OCI-LY1 (cell line): Measurements from ENCODE around the gene MRGPRD.

Source experiments
- H2AFZ ChIP-seq: fragments of 200-600 bp; sonication (generic), shearing (Covaris generic); 2 replicates; pipeline ENCODE4 v1.6.0; 2014; ENCODE audit warnings: antibody characterized with exemption, mild to moderate bottlenecking, low read length
- H3F3A ChIP-seq: fragments of 200-600 bp; sonication (generic), shearing (Covaris generic); 2 replicates; pipeline ENCODE4 v1.6.0; 2014; ENCODE audit warnings: mild to moderate bottlenecking, antibody characterized with exemption, low read length, moderate library complexity; ENCODE audit not compliant: insufficient read depth
- H3K27ac ChIP-seq: fragments of 200-600 bp; sonication (generic); 2 replicates; pipeline ENCODE4 v1.5.1; 2014; ENCODE audit warnings: low read length, mixed run types, mild to moderate bottlenecking, low read depth; ENCODE audit not compliant: poor library complexity, severe bottlenecking
- H3K27me3 ChIP-seq: fragments of 200-600 bp; sonication (generic); 2 replicates; pipeline ENCODE4 v1.6.0; 2014; ENCODE audit warnings: antibody characterized with exemption, mild to moderate bottlenecking, low read length, moderate library complexity; ENCODE audit not compliant: insufficient read depth
- H3K36me3 ChIP-seq: fragments of 200-600 bp; sonication (generic); 2 replicates; pipeline ENCODE4 v1.6.1; 2014; ENCODE audit warnings: mild to moderate bottlenecking, antibody characterized with exemption, low read length, moderate library complexity, mixed read lengths; ENCODE audit not compliant: insufficient read depth
- H3K4me1 ChIP-seq: fragments of 200-600 bp; sonication (generic); 2 replicates; pipeline ENCODE4 v1.5.1; 2014; ENCODE audit warnings: mild to moderate bottlenecking, low read length, moderate library complexity; ENCODE audit not compliant: insufficient read depth, severe bottlenecking
- H3K4me2 ChIP-seq: fragments of 200-600 bp; sonication (generic), shearing (Covaris generic); 2 replicates; pipeline ENCODE4 v1.6.1; 2014; ENCODE audit warnings: low read length
- H3K4me3 ChIP-seq: fragments of 200-600 bp; sonication (generic); 2 replicates; pipeline ENCODE4 v1.5.1; 2014; ENCODE audit warnings: low read length, low read depth, mild to moderate bottlenecking, mixed read lengths; ENCODE audit not compliant: poor library complexity, severe bottlenecking
- H3K79me2 ChIP-seq: fragments of 200-600 bp; shearing (Covaris generic); 2 replicates; pipeline ENCODE4 v1.6.1; 2016; ENCODE audit warnings: mixed run types, low read length, mixed read lengths; ENCODE audit not compliant: insufficient read depth
- H3K9ac ChIP-seq: fragments of 200-600 bp; sonication (generic), shearing (Covaris generic); 2 replicates; pipeline ENCODE4 v1.6.1; 2014; ENCODE audit warnings: mild to moderate bottlenecking, low read length, mixed read lengths
- H3K9me2 ChIP-seq: fragments of 200-600 bp; sonication (generic), shearing (Covaris generic); 2 replicates; pipeline ENCODE4 v1.6.1; 2014; ENCODE audit warnings: low read depth, mild to moderate bottlenecking, low read length, mixed read lengths
- H3K9me3 ChIP-seq: fragments of 200-600 bp; shearing (Covaris generic); 2 replicates; pipeline ENCODE4 v1.6.1; 2014; ENCODE audit warnings: low read length, mixed read lengths
- H4K20me1 ChIP-seq: fragments of 200-600 bp; sonication (generic), shearing (Covaris generic); 2 replicates; pipeline ENCODE4 v1.6.0; 2016; ENCODE audit warnings: mild to moderate bottlenecking, low read length; ENCODE audit not compliant: insufficient read depth
- CTCF ChIP-seq: fragments of 200-600 bp; sonication (generic), shearing (Covaris generic); IDR thresholded peaks from 2 replicates; pipeline ENCODE4 v1.5.1; 2017; ENCODE audit warnings: mild to moderate bottlenecking, antibody characterized with exemption, low read length, moderate library complexity, mixed read lengths
- EZH2 ChIP-seq: fragments of 200-600 bp; sonication (generic), shearing (Covaris generic); IDR thresholded peaks from 2 replicates; pipeline ENCODE4 v1.8.0; 2017; ENCODE audit warnings: borderline replicate concordance, mixed run types, mild to moderate bottlenecking, antibody characterized with exemption, low read length, moderate library complexity, mixed read lengths

MRGPRD gene

GRCh38 chr11:69013009-69013951 lies 32.5 kb upstream of the MRGPRD start, which contains the start of gene MRGPRF:
Gene MRGPRF, minus strand, starts transcription at chr11:69013246. Its CDS starts 3,345 bp downstream, at chr11:69009901.
- no peak within 1 kb of the TSS for H3K4me2 ChIP-seq
- no peak within 1 kb of the TSS for H3K27ac ChIP-seq
- no peaks in the 10 kb centered on the region for H3K79me2 ChIP-seq
- no peaks in the 10 kb centered on the region for H3F3A ChIP-seq
- H3K9me3 ChIP-seq, result no peaks in the 10 kb centered on the region
- H3K4me1 ChIP-seq, result no peaks in the 10 kb centered on the region
- no peaks in the 10 kb centered on the region for H4K20me1 ChIP-seq
- H3K9ac ChIP-seq, result no peak within 1 kb of the TSS
- no peaks in the 10 kb centered on the region for H3K9me2 ChIP-seq
- no peaks in the 10 kb centered on the region for H3K36me3 ChIP-seq
- H3K4me3 ChIP-seq, result no peak within 1 kb of the TSS
- TF ChIP-seq CTCF (no peak), EZH2 (no peak)
- no peak within 1 kb of the TSS for H2AFZ ChIP-seq
- no peaks in the 10 kb centered on the region for H3K27me3 ChIP-seq

DNA sequence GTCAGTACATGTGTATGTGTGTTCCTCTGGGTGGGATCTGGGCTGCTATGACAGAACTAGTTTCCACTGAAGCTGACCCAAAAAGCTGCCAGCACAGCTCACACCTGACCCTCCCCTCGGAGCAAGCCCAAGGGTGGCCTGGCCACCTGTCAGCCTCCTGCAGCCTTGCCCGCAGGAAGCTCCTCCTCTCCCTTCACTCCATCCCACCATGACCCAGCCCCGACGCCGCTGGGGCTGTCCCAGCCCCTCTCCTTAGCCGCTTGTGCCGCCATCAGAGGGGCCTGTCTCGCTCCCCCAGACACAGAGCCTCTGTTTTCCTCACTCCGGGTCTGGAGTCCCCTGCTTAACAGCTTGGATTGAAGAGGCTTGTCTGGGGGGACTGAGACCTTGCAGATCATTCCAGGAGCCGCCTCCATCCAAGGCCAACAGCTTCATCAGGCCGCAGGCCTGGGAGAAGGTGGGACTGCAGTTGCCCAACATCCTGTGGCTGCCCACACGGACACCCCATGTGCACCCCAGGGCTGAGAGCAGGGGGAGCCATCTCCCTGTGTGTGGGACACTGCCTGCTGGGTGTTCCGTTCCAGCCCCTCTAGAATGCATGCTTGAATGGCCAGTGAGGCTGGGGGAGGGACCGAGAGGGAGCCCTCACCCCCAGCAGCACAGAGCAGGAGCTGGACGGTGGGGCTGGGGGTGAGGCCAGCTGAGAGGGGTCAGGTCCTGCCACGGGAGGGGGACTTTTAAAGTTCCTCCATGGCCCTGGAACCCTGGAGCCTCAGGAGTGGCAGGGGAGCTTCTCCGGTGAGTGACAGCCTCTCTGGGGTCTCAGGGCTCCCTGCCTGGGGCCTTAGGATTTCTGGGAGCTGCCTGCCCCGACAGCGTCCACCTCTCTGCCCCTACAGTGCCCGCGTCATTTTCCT lies 31.6 kb upstream of the MRGPRD start:
- H3K4me1 ChIP-seq, result no peaks in the 10 kb centered on the region
- no peaks in the 10 kb centered on the region for H4K20me1 ChIP-seq
- H3K36me3 ChIP-seq, result no peaks in the 10 kb centered on the region
- no peak overlapping the region for H3K9ac ChIP-seq
- H3F3A ChIP-seq, result no peaks in the 10 kb centered on the region
- no peak overlapping the region for H3K4me2 ChIP-seq
- TF ChIP-seq EZH2, result no peak
- TF ChIP-seq CTCF, result no peak
- no peaks in the 10 kb centered on the region for H3K9me3 ChIP-seq
- H3K79me2 ChIP-seq, result no peaks in the 10 kb centered on the region
- no peak overlapping the region for H2AFZ ChIP-seq
- no peak overlapping the region for H3K27ac ChIP-seq
- H3K27me3 ChIP-seq, result no peaks in the 10 kb centered on the region
- no peak overlapping the region for H3K4me3 ChIP-seq
- no peaks in the 10 kb centered on the region for H3K9me2 ChIP-seq

DNA sequence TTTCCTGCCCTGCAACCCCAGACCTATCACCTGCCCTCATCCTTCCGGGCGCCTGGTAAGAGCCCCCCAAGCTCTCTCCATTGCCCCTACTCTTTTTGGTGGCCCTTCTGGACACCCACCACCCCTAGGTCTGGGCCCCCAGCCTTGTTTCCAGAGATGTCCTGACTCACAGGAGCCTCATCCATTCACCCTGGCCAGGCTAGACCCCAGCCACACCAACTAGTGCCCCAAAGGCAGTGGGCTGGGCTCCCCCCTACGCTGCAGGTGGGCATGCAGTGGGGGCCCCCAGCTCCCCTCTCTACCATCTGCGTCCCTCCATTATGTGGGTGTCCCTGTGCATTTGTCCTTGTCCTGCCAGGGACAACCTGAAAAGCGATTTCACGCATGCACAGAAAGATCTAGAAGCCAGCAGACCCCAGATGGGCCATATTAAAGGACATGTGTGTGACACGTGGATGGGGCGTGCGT lies 30.9 kb upstream of the MRGPRD start:
- Histone ChIP-seq H3K27me3 (no peaks in the 10 kb centered on the region), H3K9ac (no peak overlapping the region)

More for the DNA sequence above, 30.9 kb upstream of the MRGPRD start:
- Histone ChIP-seq H3K9me3 (no peaks in the 10 kb centered on the region), H3K79me2 (no peaks in the 10 kb centered on the region), H3K4me3 (no peak overlapping the region), H3K27ac (no peak overlapping the region), H3K36me3 (no peaks in the 10 kb centered on the region), H2AFZ (no peak overlapping the region), H3F3A (no peaks in the 10 kb centered on the region), H3K4me1 (no peaks in the 10 kb centered on the region), H3K9me2 (no peaks in the 10 kb centered on the region), H4K20me1 (no peaks in the 10 kb centered on the region), H3K4me2 (no peak overlapping the region)
- TF ChIP-seq CTCF (no peak), EZH2 (no peak)
